Astrocyte of the hippocampus (primary cell): Measurements from ENCODE around the gene DLST.

Experiments used
- DNase-seq: peaks from one replicate; pipeline ENCODE4 v3.0.0; 2011; ENCODE audit warnings: low read depth, low spot score

DLST gene

DNA sequence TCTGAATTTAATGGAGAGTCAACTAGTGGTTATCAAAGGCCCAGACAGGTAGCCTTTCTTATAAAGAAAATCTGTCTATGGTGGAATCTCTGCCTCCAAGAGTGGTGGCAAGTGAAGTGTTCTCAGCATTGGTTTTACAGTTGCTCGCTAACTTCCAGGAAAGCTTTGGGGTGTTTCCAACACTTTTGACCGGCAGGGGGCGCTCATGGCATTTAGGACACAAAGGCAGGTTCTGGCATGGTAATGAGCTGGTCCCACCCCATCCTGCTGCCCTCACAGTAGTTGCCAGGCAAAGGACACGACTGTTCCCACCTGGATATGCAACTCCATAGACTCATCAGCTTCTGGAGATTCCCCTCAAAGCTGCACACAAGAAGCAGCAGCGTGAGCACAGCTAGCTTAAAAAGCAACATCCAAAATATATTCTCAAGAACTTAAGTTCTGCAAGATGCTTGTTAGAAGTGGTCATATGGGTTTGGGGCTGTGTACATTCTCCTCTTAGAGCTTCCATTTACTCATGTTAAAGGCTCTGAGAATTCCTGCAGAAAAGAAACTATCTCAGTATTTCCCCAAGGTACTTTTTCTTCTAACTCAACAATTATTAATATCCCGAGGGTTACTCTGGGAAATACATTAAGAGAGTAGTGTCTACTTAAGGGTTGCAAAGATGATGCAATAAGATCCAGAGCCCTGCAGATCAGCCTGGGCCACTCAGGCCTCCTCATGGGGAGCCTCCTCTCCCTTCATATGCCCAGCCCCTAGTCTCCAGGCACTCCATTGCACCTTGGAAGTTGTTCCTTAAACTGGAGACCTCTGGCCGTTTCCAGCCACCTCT lies 20.6 kb upstream of the DLST start:
- peak; percentile 91 for DNase-seq

DNA sequence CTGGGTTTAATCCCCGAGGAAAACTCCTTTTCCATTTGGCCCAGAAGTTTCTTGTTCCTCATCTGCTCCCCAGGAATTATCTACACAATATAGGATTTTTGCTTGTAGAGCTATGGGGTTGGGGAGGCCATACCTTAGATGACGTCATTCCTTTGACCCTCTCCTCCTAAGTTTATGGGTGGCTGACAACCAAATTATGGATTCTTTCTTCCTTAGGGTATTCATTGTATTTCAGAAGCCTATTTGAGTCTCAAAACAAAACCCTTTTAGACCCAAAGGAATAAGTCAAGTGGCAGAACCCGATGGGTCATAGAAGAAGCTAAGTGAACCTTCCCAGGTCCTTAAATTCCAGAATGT lies 20.0 kb upstream of the DLST start:
- no peak for DNase-seq

- DNase-seq = no peak
Observed at GRCh38 chr14:74863274-74863673, 18.4 kb upstream of the DLST start.

DNA sequence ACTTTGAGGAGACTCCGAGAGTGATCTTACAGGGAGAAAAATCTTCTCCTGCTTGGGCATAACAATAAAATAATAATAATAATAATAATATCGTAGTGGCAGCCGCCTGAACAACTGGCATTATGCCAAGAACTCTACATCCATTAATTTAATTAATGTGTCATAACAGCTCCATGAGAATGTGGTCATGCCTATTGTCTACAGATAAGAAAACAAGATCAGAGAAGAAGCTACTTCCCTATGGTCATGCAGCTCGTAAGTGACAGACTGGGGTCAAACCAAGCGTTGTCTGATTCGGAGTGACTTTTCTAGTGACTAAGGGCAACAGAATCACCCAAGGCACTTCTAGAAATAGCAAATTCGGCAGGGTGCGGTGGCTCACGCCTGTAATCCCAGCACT lies 17.5 kb upstream of the DLST start:
- DNase-seq = no peak

GRCh38 chr14:74865156-74865555 lies 16.6 kb upstream of the DLST start:
- no peak for DNase-seq

DNA sequence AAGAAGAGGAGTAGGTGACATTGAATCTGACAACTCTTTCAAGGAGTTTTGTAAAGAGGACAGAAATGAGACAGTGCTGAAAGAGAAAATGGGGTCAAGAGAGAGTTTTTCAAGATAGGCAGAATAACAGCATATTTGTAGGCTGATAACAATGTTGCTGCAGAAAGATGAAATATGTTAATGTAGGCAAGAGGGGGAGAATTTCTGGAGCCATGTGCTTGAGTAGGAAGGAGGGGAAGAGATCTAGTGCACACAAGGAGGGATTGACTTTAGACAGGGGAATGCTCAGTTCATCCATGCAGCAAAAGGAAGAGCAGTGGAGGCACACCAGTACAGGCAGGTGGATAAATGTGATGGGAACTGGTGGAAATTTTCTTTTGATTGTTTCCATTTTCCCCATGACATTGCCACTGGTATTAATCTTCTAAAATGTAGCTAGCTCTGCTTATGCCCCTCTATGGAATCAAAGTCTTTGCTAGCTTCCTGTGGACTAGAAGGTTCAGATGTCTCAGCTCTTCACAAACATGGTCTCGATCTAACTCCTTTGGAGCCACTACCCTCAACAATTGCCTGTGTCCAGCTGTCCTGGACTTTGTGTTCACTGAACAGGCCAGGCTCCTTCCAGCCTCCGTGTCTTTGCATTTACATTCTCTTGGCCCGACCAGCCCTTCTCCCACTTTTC lies 14.9 kb upstream of the DLST start:
- no peak for DNase-seq

GRCh38 chr14:74867673-74868072 lies 14.0 kb upstream of the DLST start:
- DNase-seq = peak; percentile 41

DNA sequence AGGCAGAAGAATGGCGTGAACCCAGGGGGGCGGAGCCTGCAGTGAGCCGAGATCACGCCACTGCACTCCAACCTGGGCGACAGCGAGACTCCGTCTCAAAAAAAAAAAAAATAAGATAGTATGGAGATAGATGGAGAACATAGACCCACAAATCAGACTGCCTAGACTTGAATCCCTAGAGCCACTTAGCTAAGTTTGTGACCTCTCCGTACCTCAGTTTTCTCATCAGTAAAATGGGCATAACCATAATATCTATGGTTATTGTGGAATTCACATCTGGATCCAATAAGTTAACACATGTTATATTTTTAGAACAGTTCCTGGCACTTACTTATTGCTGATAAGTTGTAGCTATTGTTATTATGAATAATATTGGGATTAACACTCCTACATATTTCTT lies 13.0 kb upstream of the DLST start:
- DNase-seq = no peak

- no peak for DNase-seq
Observed at GRCh38 chr14:74871819-74872218, 9.9 kb upstream of the DLST start.

- no peak for DNase-seq
Observed at GRCh38 chr14:74875204-74875603, 6.5 kb upstream of the DLST start.

DNA sequence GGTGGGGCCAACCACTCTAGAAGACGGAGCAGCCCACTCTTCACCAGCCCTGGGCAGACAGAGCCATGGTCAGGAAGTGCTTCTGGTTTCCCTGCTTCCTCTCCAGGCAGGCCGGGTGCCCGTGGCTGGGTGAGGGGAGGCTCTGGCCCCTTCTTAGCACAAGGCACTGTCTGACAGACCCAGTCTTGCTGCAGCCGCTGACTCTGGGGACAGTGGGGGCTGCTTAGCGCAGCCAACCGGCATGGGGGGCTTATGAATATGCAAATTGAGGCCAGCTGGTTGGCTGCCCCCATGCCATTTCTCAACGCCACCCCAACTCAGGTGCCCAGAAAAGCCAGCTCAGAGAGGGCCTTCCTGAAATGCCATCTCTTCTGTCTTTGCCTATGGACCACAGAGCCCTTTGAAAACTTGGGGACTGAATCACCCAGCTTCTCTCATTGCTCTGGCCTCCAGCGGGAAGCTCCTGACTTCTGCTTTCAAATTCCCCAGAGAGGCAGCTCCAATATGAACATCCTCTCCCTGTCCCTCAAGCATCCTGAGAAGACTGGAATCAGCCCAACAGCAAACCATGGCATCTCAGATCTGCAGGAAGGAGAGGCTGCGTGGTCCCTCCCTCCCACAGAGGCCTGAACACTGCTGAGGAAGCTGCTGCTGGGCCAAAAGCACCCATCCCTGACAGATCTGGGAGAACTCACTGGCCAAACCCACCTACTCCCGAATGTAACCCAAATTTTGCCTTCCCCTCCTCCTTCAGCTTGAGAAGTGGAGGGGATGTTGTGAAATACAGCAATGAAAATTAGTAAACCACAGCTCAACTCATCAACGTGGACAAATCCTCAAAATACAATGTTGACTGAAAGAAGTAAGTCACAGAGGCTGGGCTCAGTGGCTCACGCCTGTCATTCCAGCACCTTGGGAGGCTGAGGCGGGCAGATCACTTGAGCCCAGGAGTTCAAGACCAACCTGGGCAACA lies 5.5 kb upstream of the DLST start, which contains the start of gene PROX2:
Gene PROX2, minus strand, starts transcription at position 205 of the 973 bp plus-strand sequence. CDS start 12,311 bp downstream, outside the sequence.
- no peak for DNase-seq

DNA sequence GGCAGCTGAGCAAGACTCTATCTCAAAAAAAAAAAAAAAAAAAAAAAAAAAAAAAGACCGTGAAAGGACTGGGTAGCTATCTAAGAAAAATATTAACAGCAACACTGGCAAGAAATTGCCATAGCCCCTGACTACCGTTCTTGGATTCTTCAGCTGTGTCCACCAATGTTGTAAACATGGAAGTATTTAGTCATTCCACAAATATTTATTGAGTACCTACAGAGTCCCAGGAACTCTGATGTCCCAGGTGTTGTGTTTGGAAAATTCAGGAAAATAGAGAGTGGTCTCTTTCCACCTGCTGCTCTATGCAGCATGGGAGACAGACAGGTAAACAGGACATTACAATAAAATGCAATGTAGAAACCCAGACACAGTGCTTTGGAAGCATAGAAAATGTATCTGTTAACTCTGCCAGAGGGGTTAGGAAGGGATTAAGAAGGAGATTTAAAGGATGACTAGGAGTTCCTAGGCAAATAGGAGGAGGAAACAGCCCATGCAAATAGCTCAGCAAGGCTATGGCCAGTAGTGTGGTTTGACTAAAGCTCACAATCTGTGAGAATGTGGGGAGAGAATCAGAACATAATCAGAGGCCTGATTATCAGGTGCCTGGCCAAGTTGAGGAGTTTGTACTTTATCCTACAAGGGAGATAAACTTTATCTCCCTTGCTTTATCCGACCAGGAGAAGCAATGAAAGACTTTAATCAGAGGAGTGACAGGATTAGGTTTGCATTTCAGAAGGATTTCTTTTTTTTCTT lies 2.1 kb upstream of the DLST start:
- no peak for DNase-seq

GRCh38 chr14:74882103-74882920 lies 596 bp downstream of the DLST start:
- no peak for DNase-seq

DNA sequence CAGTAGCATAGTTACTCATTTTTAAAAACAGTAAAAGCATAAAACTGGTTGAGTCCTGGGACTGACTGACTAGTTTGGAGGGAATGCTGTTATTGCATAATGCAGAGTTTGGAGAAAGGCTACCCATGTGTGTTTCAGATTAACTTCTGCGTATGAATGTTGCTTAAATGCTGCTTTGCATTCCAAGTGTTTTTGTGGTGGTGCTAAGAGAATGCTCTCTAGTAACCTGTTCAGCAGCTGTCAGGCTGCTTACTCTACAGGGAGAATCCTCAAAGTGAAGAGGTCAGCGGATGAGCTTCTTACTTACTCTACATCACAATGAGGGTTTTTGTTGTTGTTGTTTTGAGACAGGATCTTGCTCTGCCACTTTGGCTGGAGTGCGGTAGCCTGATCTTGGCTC lies 4.3 kb downstream of the DLST start:
- DNase-seq = peak; percentile 74

- peak; percentile 23 for DNase-seq
Observed at GRCh38 chr14:74888164-74889158, 6.7 kb downstream of the DLST start.

GRCh38 chr14:74890262-74890661 lies 8.5 kb downstream of the DLST start:
- DNase-seq = no peak

GRCh38 chr14:74891870-74892269 lies 10.2 kb downstream of the DLST start:
- DNase-seq = peak; percentile 33

DNA sequence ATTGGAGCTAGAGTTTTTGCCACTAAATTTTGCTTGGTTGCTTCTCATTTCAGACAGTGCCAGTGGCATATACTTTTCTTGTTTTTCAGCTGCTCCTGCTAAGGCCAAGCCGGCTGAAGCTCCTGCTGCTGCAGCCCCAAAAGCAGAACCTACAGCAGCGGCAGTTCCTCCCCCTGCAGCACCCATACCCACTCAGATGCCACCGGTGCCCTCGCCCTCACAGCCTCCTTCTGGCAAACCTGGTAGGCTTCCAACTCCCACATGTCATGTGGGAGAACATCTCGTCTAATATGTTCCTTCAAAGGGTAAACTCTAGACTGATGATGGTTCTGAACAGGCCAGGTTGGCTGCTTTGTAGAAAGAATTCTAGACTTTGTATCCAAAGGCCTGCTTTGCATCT lies 11.0 kb downstream of the DLST start:
- no peak for DNase-seq

- no peak for DNase-seq
Observed at GRCh38 chr14:74893614-74894091, 11.9 kb downstream of the DLST start.
